PC-3 (cell line): Measurements from ENCODE around the gene ASB2.

ENCODE experiments used
- CTCF ChIP-seq: fragments of 300-600 bp; sonication (generic); conservative IDR thresholded peaks from 2 replicates; pipeline ENCODE4 v1.5.1; 2017; ENCODE audit warnings: antibody characterized with exemption, low read depth, mild to moderate bottlenecking, low read length
- EZH2 ChIP-seq: fragments of 300-600 bp; sonication (generic); IDR thresholded peaks from one replicate; pipeline ENCODE4 v1.6.1; 2017; ENCODE audit warnings: antibody characterized with exemption, mild to moderate bottlenecking, low read length; ENCODE audit not compliant: unreplicated experiment

GRCh38 chr14:94008234-94008633 is 31.9 kb upstream of the ASB2 start:
- TF ChIP-seq EZH2 (no peak), CTCF (no peak)
